Heart left ventricle (tissue), 16 donors: Measurements from ENCODE around the gene RASA4B. TPM values are rescaled to one million over a fixed set of nuclear protein-coding genes. Genes with fewer than 3 reads are reported as not detected.

Experiments used
- ATAC-seq, 4 donors: fragments of 200-7000 bp; cut with Tn5 transposase; one replicate each; pipeline ENCODE4 v1.9.1; 2020 to 2022; ENCODE audit warnings: moderate library complexity in 4 of 4, mild to moderate bottlenecking in 3 of 4, moderate number of reproducible peaks in 1 of 4
- DNase-seq, 5 donors: peaks; one replicate each; pipeline ENCODE4 v3.0.0-alpha.2; 2020
- H3K27ac ChIP-seq, 12 donors: fragments of 200-600 bp; sonication (generic) in 4 of 12; one replicate each; pipeline versions ENCODE4 v1.5.0 to v1.8.0; 2016 to 2022; ENCODE audit warnings: mild to moderate bottlenecking in 2 of 12
- H3K27me3 ChIP-seq, 9 donors: fragments of 200-600 bp; sonication (generic) in 2 of 9; one replicate each; pipeline versions ENCODE4 v1.5.1 to v1.8.0; 2016 to 2022; ENCODE audit warnings: mild to moderate bottlenecking in 3 of 9
- H3K36me3 ChIP-seq, 9 donors: fragments of 200-600 bp; sonication (generic) in 2 of 9; one replicate each; pipeline versions ENCODE4 v1.5.0 to v1.8.0; 2018 to 2022; ENCODE audit warnings: mild to moderate bottlenecking in 2 of 9
- H3K4me1 ChIP-seq, 12 donors: fragments of 200-600 bp; sonication (generic) in 4 of 12; one replicate each; pipeline versions ENCODE4 v1.5.0 to v1.8.0; 2016 to 2022; ENCODE audit warnings: mild to moderate bottlenecking in 3 of 12
- H3K4me3 ChIP-seq, 12 donors: fragments of 200-600 bp; sonication (generic) in 4 of 12; one replicate each; pipeline versions ENCODE4 v1.5.0 to v1.8.0; 2017 to 2022; ENCODE audit warnings: mild to moderate bottlenecking in 9 of 12, moderate library complexity in 4 of 12
- H3K9me3 ChIP-seq, 12 donors: fragments of 200-600 bp; sonication (generic) in 4 of 12; one replicate each; pipeline versions ENCODE4 v1.5.0 to v1.8.0; 2016 to 2022; ENCODE audit warnings: mild to moderate bottlenecking in 1 of 12
- CTCF ChIP-seq, 12 donors: fragments of 200-600 bp; sonication (generic) in 4 of 12; IDR thresholded peaks; one replicate each; pipeline versions ENCODE4 v1.5.0 to v1.8.0; 2018 to 2022; ENCODE audit warnings: antibody characterized with exemption in 12 of 12, mild to moderate bottlenecking in 5 of 12
- POLR2A ChIP-seq, 2 donors: fragments of 450-650 bp; IDR thresholded peaks; one replicate each; pipeline ENCODE4 v1.6.1; 2017; ENCODE audit warnings: antibody characterized with exemption in 2 of 2, mild to moderate bottlenecking in 2 of 2, moderate library complexity in 2 of 2
- WGBS, 4 donors: extraction: QIAGEN DNeasy Blood & Tissue Kit in 2 of 4; methylation state at CpG; one replicate each; pipeline versions ENCODE4 v1.1.5 to v1.1.7; 2013 to 2018; 5-methylcytosine and 5-hydroxymethylcytosine counted together
- intact Hi-C, 10 donors: fragments of 100-400 bp; cut with DNase I; formaldehyde crosslinking; loops; one replicate each; pipeline versions ENCODE4 v1.11.1 to v1.14.2; 2022
- polyA plus RNA-seq, 2 donors: library from polyadenylated mRNA; stranded (reverse); fragments of 200-250 nt; gene quantifications; one replicate each; pipeline ENCODE4 v1.2.3, GENCODE V29; 2013
- total RNA-seq, 9 donors: library from RNA; depleted of rRNA in 2 of 9; stranded (reverse); fragments of >200 nt in 2 of 9; fragmentation: NEBNext Ultra II Directional in 3 of 9; extraction: Animal tissue kit (Norgen Biotek cat#: 25700) in 3 of 9; gene quantifications; one replicate each; pipeline versions ENCODE4 v1.1.0 to v1.2.4, GENCODE V29; 2016 to 2023
- donor health status: ischemic (EF 13 %, LVEDD 7.1; RV severe dilation, severe dysfunction).
- donor health status: healthy with polysubstance abuse.
- donor health status: DM: no; HTN: yes; CAD: no.
- donor health status: DM: no; HTN: no; CAD: no.
- donor health status: ischemic (EF 25% LVEDD 6.9; RV normal size, moderate dysfunction).
- donor health status: ischemic (EF 25% LVEDD 5.7; RV mildly dilated, moderate dysfunction).
- donor health status: healthy.
- donor health status: DM: yes; HTN: yes; CAD: no.
- donor health status: ischemic (EF 35%, LVEDD 5.7; RV mildly dilated, moderate dysfunction).
- donor health status: nonischemic (EF 11% LVEDD 7.7; RV severe dilation, severe dysfunction).
- donor health status: DM: yes; HTN: yes; CAD: no.
- donor health status: PGD.
- donor health status: ischemic (EF 29% LVEDD 5.4; RV normal size, mild dysfunction).
- donor health status: nonischemic (EF 23%, LVEDD 6.1; RV moderate dilation, normal function).

The RASA4B gene
- total and polyA plus RNA-seq, 11 donors = 2.7 to 28.1 (median 6.0) TPM

DNA sequence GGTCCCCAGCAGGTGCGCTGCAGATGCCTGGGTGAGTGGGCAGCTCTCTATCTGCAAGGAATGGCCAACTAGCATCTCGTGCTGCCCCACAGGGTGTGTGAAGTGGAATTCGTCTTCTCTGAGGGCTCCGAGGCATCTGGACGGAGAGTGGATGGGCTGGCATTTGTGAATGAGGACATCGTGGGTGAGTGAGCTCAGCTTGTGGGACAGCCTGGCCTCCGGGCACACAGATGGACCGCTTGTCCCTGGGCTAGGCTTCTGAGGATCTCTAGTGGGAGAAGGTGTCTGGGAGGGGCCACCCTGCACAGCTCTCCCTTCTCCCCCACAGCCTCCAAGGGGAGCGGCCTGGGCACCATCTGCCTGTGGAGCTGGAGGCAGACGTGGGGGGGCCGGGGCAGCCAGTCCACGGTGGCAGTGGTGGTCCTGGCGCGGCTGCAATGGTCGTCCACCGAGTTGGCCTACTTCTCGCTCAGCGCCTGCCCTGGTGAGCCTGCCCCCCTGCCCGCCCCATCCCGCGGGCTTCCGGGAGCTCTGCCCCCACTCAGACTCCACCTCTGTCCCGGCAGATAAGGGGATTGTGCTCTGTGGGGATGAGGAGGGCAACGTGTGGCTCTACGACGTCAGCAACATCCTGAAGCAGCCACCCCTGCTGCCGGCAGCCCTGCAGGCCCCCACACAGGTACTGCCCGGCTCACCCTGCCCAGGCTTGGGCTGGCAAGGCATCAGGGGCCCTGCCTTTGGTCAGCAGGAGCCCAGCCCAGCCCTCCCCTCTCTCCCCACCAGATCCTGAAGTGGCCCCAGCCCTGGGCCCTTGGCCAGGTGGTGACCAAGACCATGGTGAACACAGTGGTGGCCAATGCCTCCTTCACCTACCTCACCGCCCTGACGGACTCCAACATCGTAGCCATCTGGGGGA is 45.2 kb downstream of the RASA4B start:
- Histone ChIP-seq H3K4me3 (no peak overlapping the region), H3K36me3 (peaks cover 0 to 50% (median 28%) of the 10 kb centered on the region in 9 donors), H3K9me3 (no peaks in the 10 kb centered on the region), H3K27me3 (no peaks in the 10 kb centered on the region), H3K4me1 (no peaks in the 10 kb centered on the region), H3K27ac (no peak overlapping the region)
- DNase-seq (peak; percentile 6 to 47 (median 21)), ATAC-seq (peak in 2 of 4 donors; percentile 3 to 6)
- WGBS, 4 donors = 71 to 79% (median 73%) methylated on average over 18 to 31 of the region's 31 CpGs
- TF ChIP-seq CTCF (IDR thresholded peaks at IDR 0.05) (no peak), POLR2A (IDR thresholded peaks at IDR 0.05) (no peak)
- intact Hi-C loops = no loop called here

GRCh38 chr7:102471791-102472125 is 45.8 kb downstream of the RASA4B start:
- H3K4me3 ChIP-seq = no peak overlapping the region
- no peaks in the 10 kb centered on the region for H3K27me3 ChIP-seq
- H3K4me1 ChIP-seq = no peaks in the 10 kb centered on the region
- H3K27ac ChIP-seq = no peak overlapping the region
- no peak for ATAC-seq
- H3K36me3 ChIP-seq = peaks cover 0 to 51% (median 28%) of the 10 kb centered on the region in 9 donors
- 77 to 91% (median 84%) methylated on average over 6 of the region's 6 CpGs for WGBS, 4 donors
- no peaks in the 10 kb centered on the region for H3K9me3 ChIP-seq
- intact Hi-C loops = no loop called here
- DNase-seq = peak in 3 of 5 donors; percentile 12 to 23 (median 14)
- TF ChIP-seq CTCF (IDR thresholded peaks at IDR 0.05) (no peak), POLR2A (IDR thresholded peaks at IDR 0.05) (no peak)

GRCh38 chr7:102469972-102470825 is 47.4 kb downstream of the RASA4B start:
- H3K27me3 ChIP-seq = no peaks in the 10 kb centered on the region
- intact Hi-C loops = loop anchor here in 1 of 10 donors (5.0 kb wide), 1 partner anchor 53 kb away; no protein-coding TSS in a partner anchor
- H3K36me3 ChIP-seq = peaks cover 0 to 47% (median 24%) of the 10 kb centered on the region in 9 donors
- H3K4me1 ChIP-seq = peaks cover 0 to 12% (median 10%) of the 10 kb centered on the region in 12 donors
- WGBS, 4 donors = 78 to 87% (median 84%) methylated on average over 19 to 20 of the region's 20 CpGs
- no peaks in the 10 kb centered on the region for H3K9me3 ChIP-seq
- H3K4me3 ChIP-seq = no peak overlapping the region
- no peak for ATAC-seq
- no peak overlapping the region for H3K27ac ChIP-seq
- peak in 4 of 5 donors; percentile 10 to 57 (median 26) for DNase-seq
- TF ChIP-seq CTCF (IDR thresholded peaks at IDR 0.05) (no peak), POLR2A (IDR thresholded peaks at IDR 0.05) (no peak)
